Hindlimb muscle (tissue), 1 donor: ENCODE measurements around the gene ALDH9A1. TPM values are rescaled to one million over a fixed set of nuclear protein-coding genes. Genes with fewer than 3 reads are reported as not detected.
"Not testable (repeated sequence)": the region's sequence is repeated elsewhere in the genome, so short reads cannot be mapped to it uniquely, and the experiment has no call there.

ENCODE experiments used
- DNase-seq: peaks from one replicate; pipeline ENCODE4 v3.0.0-alpha.2; 2013
- polyA plus RNA-seq: library from polyadenylated mRNA; unstranded; fragments of 120-200 nt; gene quantifications from one replicate; pipeline ENCODE4 v1.2.1, GENCODE V29; 2013; ENCODE audit not compliant: insufficient read length

Gene ALDH9A1
- 45.9 TPM for polyA plus RNA-seq

- peak; percentile 82 for DNase-seq
Measured at GRCh38 chr1:165697881-165698760, at the start of gene ALDH9A1. TSS of gene ALDH9A1 (minus strand) at chr1:165698562. CDS start at chr1:165698558, 4 bp downstream.

GRCh38 chr1:165747632-165748447, 49.5 kb upstream of the ALDH9A1 start:
- no peak for DNase-seq

GRCh38 chr1:165744913-165745312, 46.6 kb upstream of the ALDH9A1 start:
- not testable (repeated sequence) for DNase-seq

DNA sequence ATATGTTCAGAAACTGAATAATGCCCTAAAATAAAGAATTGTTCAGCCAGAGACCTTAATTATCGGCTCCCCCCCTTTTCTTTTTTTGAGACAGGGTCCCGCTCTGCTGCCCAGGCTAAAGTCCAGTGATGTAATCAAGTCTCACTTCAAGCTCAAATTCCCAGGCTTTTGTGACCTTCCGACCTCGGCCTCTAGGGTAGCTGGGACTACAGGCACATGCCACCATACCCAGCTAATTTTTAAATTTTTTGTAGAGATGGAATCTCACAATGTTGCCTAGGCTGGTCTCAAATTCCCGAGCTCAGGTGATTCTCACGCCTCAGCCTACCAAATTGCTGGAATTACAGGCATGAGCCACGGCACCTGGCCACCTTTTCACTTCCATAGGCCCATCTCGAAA, 43.8 kb upstream of the ALDH9A1 start:
- no peak for DNase-seq

DNA sequence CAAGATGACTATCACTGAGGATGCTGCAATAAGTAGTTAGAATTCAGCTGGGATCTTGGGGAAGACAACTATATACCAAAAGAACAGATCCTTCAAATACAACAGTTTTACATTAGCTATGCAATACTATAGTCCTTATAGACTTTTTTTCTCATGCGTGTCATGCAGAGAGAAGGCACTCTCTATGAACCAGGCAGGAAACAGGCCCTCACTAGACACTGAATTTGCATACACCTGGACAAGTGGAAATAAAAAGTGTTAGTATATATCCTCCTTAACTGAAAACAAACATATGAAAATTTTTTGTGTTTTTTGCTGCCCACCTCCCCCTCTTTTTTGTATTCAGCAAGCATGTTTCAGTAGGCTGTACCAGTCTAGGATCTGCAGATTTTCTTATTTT, 40.4 kb upstream of the ALDH9A1 start:
- DNase-seq, result no peak

- no peak for DNase-seq
Measured at GRCh38 chr1:165737196-165737595, 38.8 kb upstream of the ALDH9A1 start.

DNA sequence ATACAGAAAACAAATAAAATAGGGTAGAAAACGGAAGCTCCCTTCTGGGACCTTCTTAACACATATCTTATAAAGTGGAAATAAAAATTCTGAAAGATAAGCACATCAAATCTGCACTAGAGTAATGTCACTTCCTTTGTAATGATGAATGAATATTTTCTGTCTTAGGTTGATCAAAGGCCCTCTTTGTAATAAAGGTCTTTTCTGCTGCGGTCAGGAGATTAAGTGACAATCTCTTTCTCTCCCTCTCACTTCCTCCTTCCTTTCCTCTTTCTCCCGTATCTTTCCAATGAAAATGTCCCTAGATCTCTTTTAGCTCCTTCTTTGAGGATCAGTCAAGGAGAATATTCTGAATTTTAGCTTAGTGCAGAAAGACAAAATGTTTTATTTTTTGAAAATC, 36.5 kb upstream of the ALDH9A1 start:
- DNase-seq, result no peak

DNA sequence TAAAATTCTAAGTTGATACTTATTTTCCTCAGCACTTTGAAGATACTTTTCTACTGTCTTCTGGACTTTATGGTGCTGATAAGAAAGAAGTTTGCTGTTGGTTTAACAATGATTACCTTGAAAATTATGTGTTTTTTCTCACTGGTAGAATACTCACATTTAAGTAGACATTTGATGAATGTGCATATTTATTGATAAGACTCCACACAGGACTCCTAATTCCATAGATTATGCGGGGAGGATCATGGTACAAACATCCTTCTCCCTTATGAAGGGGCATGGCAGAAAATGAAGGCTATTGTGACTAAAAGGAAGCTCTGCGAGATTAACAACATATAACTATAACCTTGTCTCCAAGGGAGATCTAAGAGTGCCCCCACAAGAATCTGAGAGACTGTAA, 28.5 kb upstream of the ALDH9A1 start:
- no peak for DNase-seq

DNA sequence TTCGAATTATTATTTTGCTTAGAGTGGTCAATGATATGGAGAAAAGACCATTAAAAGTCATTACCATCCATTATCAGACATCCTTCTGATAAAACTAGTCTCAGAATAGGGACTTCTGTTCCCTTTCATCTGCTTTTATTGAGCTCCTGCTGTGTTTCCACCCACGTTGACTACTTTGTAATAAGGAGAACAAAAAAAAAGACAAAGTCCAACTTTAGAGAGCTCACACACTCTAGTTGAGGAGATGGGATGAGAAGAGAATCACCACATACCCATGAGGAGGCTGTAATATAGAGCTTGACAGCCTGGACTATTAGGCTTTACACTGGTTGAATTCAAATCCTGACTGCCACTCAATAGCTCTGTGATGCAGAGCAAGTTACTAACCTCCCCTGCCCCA, 27.8 kb upstream of the ALDH9A1 start:
- DNase-seq, result no peak

GRCh38 chr1:165717918-165718515, 19.7 kb upstream of the ALDH9A1 start:
- peak; percentile 39 for DNase-seq

DNA sequence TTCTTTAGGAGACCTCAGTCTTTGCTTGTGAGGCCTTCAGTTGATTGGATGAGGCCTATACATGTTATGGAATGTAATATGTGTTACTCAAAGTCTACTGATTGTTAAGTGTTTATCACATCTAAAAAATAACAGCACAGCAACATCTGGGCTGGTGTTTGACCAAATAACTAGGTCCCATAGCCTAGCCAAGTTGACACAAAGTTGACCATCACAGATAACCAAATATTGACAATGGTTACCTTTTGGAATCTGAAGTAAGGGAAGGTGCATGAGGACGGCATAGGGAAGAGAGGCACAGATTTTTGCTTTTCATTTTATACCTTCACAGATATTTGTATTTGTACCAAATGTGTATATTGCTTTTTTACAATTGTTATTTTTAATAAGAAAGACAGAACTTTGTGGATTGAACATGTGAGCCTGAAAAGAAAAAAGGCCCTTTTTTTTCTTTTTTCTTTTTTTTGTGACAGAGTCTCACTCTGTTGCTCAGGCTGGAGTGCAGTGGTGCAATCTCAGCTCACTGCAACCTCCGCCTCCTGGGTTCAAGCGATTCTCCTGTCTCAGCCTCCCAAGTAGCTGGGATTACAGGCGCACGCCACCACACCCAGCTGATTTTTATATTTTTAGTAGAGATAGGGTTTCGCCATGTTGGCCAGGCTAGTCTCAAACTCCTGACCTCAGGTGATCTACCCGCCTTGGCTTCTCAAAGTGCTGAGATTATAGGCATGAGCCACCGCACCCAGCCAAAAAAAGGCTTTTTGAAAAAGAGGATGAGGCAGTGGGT, 18.1 kb upstream of the ALDH9A1 start:
- not testable (repeated sequence) for DNase-seq

- DNase-seq, result no peak
Measured at GRCh38 chr1:165712764-165713163, 14.4 kb upstream of the ALDH9A1 start.

- DNase-seq, result no peak
Measured at GRCh38 chr1:165707984-165708706, 9.8 kb upstream of the ALDH9A1 start.

DNA sequence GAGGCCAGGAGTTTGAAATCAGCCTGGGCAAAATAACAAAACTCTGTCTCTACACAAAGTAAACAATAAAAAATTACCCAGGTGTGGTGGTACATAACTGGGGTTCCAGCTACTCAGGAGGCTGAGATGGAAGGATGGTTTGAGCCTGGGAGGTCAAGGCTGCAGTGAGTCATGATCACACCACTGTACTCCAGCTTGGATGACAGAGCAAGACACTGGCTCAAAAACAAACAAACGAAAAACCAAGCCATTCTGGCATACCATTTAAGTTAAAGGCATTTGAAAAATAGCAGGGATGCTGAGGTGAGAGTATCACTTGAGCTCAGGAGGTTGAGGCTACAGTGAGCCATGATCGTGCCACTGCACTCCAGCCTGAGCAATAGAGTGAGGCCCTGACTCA, 5.3 kb upstream of the ALDH9A1 start:
- DNase-seq, result no peak

DNA sequence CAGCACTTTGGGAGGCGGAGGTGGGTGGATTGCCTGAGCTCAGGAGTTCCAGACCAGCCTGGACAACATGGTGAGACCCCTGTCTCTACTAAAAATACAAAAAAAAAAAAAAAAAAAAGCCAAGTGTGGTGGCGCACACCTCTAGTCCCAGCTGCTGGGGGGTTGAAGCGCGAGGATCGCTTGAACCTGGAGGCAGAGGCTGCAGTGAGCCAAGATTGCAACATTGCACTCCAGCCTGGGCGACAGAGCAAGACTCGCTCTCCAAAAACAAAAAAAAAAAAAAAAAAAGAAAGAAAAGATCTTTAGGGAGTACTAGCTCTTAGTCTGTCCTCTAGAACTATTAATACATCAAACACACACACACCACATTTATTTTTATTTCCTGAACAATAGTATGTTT, 3.6 kb upstream of the ALDH9A1 start:
- not testable (repeated sequence) for DNase-seq

GRCh38 chr1:165699577-165699976, 1.2 kb upstream of the ALDH9A1 start:
- no peak for DNase-seq

DNA sequence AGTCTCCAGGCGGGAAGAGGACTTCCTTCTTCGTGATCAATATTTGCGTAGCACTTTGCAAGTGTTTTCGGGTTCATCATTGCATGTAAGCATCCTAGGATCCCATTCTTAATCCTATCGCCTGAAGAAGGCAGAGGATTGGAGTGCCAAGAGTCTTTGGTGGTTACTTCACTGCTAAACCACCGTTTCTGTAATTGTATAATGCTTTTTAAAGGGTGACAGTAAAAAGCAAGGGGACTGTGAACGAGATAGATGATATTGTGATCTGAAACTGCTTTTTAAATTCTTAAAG, 345 bp upstream of the ALDH9A1 start:
- no peak for DNase-seq

GRCh38 chr1:165697491-165697880, 876 bp downstream of the ALDH9A1 start:
- no peak for DNase-seq

GRCh38 chr1:165696625-165697100, 1.7 kb downstream of the ALDH9A1 start:
- peak; percentile 69 for DNase-seq

DNA sequence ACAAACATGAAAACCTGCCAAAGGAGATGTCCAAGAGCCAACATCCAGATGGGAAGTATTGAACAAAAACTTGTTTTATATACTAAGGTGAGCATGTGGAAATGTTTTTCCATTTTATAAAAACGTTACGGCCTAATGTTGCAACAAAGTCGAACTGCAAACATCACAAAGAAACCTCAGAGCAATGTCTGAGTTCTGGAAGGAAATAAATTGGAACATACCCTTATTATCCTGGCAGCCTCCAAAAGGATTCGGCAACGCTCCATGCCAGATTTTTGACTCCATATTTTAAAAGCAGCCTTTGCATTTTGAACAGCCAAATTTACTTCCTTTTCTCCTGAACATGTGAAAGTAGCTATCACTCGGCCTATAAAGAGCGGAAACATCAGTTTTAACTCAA, 3.3 kb downstream of the ALDH9A1 start:
- peak; percentile 48 for DNase-seq

DNA sequence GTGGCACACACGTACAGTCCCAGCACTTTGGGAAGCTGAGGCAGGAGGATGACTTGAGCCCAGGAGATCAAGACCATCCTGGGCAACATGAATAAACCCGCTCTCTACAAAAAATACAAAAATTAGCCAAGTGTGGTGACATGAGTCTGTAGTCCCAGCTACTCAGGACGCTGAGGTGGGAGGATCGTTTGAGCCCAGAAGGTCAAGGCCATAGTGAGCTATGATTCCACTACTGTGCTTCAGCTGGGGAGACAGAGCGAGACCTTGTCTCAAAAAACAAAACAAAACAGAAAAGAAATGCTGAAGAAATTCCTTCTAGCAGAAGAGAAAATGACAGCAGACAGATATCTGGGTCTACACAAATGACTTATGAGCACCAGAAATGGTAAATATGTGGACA, 10.3 kb downstream of the ALDH9A1 start:
- no peak for DNase-seq

DNA sequence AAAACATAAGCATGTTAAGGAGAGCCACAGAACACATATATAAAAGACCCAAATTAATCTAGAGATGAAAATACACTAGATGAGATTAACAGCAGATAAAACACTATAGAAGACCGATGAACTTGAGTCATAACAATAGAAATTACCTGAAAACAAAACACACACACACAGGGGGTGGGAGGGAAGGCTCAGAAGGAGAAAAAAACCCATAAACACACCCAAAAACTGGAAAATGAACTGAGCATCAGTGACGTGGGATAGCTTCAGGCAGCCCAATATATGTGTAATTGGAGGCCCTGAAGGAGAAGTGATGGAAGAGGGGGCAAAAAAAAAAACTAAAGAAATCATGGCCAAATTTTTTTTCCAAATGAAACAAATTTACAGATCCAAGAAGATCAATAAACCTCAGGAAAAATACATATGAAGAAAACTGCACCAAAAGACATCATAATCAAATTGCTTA, 11.4 kb downstream of the ALDH9A1 start:
- no peak for DNase-seq
